OCI-LY7 (cell line): ENCODE measurements around the gene SCFD2. TPM values are rescaled to one million over a fixed set of nuclear protein-coding genes. Genes with fewer than 3 reads are reported as not detected.
"Not testable (repeated sequence)": the region's sequence is repeated elsewhere in the genome, so short reads cannot be mapped to it uniquely, and the experiment has no call there.

ENCODE experiments used
- BruUV-seq: library from RNA; stranded (reverse); fragments of 400-500 nt; replicated peaks from 2 replicates; lab custom pipeline; 2021; lab: Mats Ljungman, UMichigan
- CTCF ChIA-PET: fragments of 300-600 bp; sonication (Branson Sonifier 250); formaldehyde crosslinking; loops from one replicate; lab custom pipeline; 2022; ENCODE audit warnings: antibody characterized with exemption; ENCODE audit not compliant: unreplicated experiment; lab: Charles Lee
- POLR2A ChIA-PET: fragments of 300-600 bp; sonication (Branson Sonifier 250); formaldehyde crosslinking; loops from one replicate; lab custom pipeline; 2022; ENCODE audit warnings: antibody characterized with exemption; lab: Charles Lee
- DNase-seq: peaks from one replicate; pipeline ENCODE4 v3.0.0-alpha.2; 2015; ENCODE audit warnings: low spot score
- H2AFZ ChIP-seq: fragments of 200-600 bp; sonication (generic), shearing (Covaris generic); 2 replicates; pipeline ENCODE4 v1.6.1; 2014; ENCODE audit warnings: mild to moderate bottlenecking, antibody characterized with exemption, low read length, moderate library complexity
- H3K27ac ChIP-seq: fragments of 200-600 bp; sonication (generic); 2 replicates; pipeline ENCODE4 v1.5.1; 2014; ENCODE audit warnings: mixed run types, low read depth, mild to moderate bottlenecking, moderate library complexity, low read length, inconsistent platforms; ENCODE audit not compliant: poor library complexity, severe bottlenecking
- H3K36me3 ChIP-seq: fragments of 200-600 bp; sonication (generic); 2 replicates; pipeline ENCODE4 v1.6.1; 2014; ENCODE audit warnings: mild to moderate bottlenecking, antibody characterized with exemption, low read length, moderate library complexity, mixed read lengths; ENCODE audit not compliant: insufficient read depth
- H3K4me1 ChIP-seq: fragments of 200-600 bp; sonication (generic); 2 replicates; pipeline ENCODE4 v1.5.1; 2014; ENCODE audit warnings: mild to moderate bottlenecking, low read length; ENCODE audit not compliant: insufficient read depth, poor library complexity, severe bottlenecking
- H3K4me2 ChIP-seq: fragments of 200-600 bp; sonication (generic); 2 replicates; pipeline ENCODE4 v1.6.1; 2014; ENCODE audit warnings: mild to moderate bottlenecking, low read length
- H3K4me3 ChIP-seq: fragments of 200-600 bp; sonication (generic); 2 replicates; pipeline ENCODE4 v1.5.1; 2014; ENCODE audit warnings: mild to moderate bottlenecking, low read depth, low read length; ENCODE audit not compliant: poor library complexity, severe bottlenecking
- H3K79me2 ChIP-seq: fragments of 200-600 bp; sonication (generic); 2 replicates; pipeline ENCODE4 v1.6.1; 2016; ENCODE audit warnings: low read depth, mild to moderate bottlenecking, low read length, moderate library complexity, mixed read lengths; ENCODE audit not compliant: insufficient read depth
- H3K9me2 ChIP-seq: fragments of 200-600 bp; sonication (generic); 2 replicates; pipeline ENCODE4 v1.6.1; 2016; ENCODE audit warnings: mild to moderate bottlenecking, low read length, mixed read lengths; ENCODE audit not compliant: insufficient read depth
- H3K9me3 ChIP-seq: fragments of 200-600 bp; sonication (generic); 2 replicates; pipeline ENCODE4 v1.6.1; 2014; ENCODE audit warnings: mild to moderate bottlenecking, mixed run types, low read length, mixed read lengths
- H4K20me1 ChIP-seq: fragments of 200-600 bp; sonication (generic); 2 replicates; pipeline ENCODE4 v1.6.1; 2014; ENCODE audit warnings: mild to moderate bottlenecking, antibody characterized with exemption, low read length, moderate library complexity, mixed read lengths; ENCODE audit not compliant: insufficient read depth
- EZH2phosphoT487 ChIP-seq: fragments of 200-600 bp; sonication (generic); IDR thresholded peaks from 2 replicates; pipeline ENCODE4 v1.6.1; 2018; ENCODE audit warnings: low read depth, borderline replicate concordance, mild to moderate bottlenecking, mixed run types, antibody characterized with exemption, low read length, moderate library complexity, mixed read lengths
- intact Hi-C: fragments of 100-400 bp; cut with micrococcal nuclease; formaldehyde crosslinking; loops from one replicate; pipeline ENCODE4 v1.10.0; 2022; ENCODE audit not compliant: unreplicated experiment
- total RNA-seq, 2 experiments: library from RNA; depleted of rRNA in 1 of 2; stranded (reverse); fragments of >200 nt in 1 of 2; shearing (Covaris generic) in 1 of 2; gene quantifications; 2 replicates each; pipeline ENCODE4 v1.2.3, GENCODE V29; 2014 to 2022
- TF ChIP-seq, protein P1 (sequence below): fragments of 200-600 bp; sonication (generic); conservative IDR thresholded peaks from 2 replicates; pipeline ENCODE4 v1.5.1; 2014; ENCODE audit warnings: mild to moderate bottlenecking, antibody characterized with exemption, low read length, moderate library complexity, mixed read lengths

Gene SCFD2
- total RNA-seq, 2 experiments from 2014 or later = 27.2 to 52.0 TPM

GRCh38 chr4:52836120-52836519 lies 529.7 kb downstream of the SCFD2 start:
- ChIA-PET POLR2A (no interaction called here), CTCF (no interaction called here)
- intact Hi-C loops = no loop called here
- Histone ChIP-seq H3K9me3 (no peaks in the 10 kb centered on the region), H3K4me2 (no peak overlapping the region), H3K4me1 (no peaks in the 10 kb centered on the region), H3K27ac (no peak overlapping the region), H3K9me2 (no peaks in the 10 kb centered on the region), H2AFZ (no peak overlapping the region), H4K20me1 (no peaks in the 10 kb centered on the region), H3K4me3 (no peak overlapping the region), H3K36me3 (no peaks in the 10 kb centered on the region), H3K79me2 (no peaks in the 10 kb centered on the region)
- no peak for DNase-seq
- BruUV-seq = no TSS peak
- TF ChIP-seq, protein P1, sequence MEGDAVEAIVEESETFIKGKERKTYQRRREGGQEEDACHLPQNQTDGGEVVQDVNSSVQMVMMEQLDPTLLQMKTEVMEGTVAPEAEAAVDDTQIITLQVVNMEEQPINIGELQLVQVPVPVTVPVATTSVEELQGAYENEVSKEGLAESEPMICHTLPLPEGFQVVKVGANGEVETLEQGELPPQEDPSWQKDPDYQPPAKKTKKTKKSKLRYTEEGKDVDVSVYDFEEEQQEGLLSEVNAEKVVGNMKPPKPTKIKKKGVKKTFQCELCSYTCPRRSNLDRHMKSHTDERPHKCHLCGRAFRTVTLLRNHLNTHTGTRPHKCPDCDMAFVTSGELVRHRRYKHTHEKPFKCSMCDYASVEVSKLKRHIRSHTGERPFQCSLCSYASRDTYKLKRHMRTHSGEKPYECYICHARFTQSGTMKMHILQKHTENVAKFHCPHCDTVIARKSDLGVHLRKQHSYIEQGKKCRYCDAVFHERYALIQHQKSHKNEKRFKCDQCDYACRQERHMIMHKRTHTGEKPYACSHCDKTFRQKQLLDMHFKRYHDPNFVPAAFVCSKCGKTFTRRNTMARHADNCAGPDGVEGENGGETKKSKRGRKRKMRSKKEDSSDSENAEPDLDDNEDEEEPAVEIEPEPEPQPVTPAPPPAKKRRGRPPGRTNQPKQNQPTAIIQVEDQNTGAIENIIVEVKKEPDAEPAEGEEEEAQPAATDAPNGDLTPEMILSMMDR = no peak
- TF ChIP-seq EZH2phosphoT487 = no peak

DNA sequence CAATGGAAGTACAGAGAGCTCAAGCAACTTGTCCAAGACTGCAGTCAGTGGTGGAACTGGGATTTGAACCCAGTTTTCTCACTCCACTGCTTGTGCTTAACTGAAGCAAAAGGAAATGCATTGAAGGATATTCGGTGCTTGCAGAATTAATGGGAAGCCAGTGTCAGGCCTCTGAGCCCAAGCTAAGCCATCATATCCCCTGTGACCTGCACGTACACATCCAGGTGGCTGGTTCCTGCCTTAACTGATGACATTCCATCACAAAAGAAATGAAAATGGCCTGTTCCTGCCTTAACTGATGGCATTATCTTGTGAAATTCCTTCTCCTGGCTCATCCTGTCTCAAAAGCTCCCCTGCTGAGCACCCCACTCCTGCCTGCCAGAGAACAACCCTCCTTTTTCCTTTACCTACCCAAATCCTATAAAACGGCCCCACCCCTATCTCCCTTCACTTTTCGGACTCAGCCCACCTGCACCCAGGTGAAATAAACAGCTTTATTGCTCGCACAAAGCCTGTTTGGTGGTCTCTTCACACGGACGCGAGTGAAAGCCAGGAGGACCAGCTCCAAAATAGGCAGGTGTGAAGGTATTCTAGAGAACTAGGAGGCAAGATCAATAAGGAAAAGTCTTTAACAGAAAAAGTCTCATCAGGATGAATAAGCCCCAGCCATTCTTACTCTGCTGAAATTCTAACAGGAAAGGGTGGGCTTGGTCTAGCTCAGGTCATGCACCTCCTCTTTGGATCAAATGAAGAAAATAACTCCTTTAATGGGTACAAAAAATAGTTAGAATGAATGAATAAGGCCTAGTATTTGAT lies 531.0 kb downstream of the SCFD2 start:
- H3K4me3 ChIP-seq, H3K4me1 ChIP-seq, DNase-seq, H3K9me2 ChIP-seq, H3K27ac ChIP-seq, CTCF ChIA-PET, H4K20me1 ChIP-seq, intact Hi-C loops, H3K79me2 ChIP-seq, H2AFZ ChIP-seq, BruUV-seq, H3K9me3 ChIP-seq, H3K36me3 ChIP-seq, H3K4me2 ChIP-seq: not testable (repeated sequence)
- POLR2A ChIA-PET = interaction anchor here (0.6 kb wide), 1 partner anchor 108 kb away, joined by 3 read pairs; no protein-coding TSS in a partner anchor

- Histone ChIP-seq H3K27ac (no peak overlapping the region), H3K79me2 (no peaks in the 10 kb centered on the region), H3K9me3 (no peaks in the 10 kb centered on the region), H3K36me3 (no peaks in the 10 kb centered on the region), H3K4me1 (no peaks in the 10 kb centered on the region), H2AFZ (no peak overlapping the region), H3K9me2 (no peaks in the 10 kb centered on the region), H3K4me2 (no peak overlapping the region), H3K4me3 (no peak overlapping the region), H4K20me1 (no peaks in the 10 kb centered on the region)
- ChIA-PET CTCF (no interaction called here), POLR2A (no interaction called here)
- BruUV-seq = no TSS peak
- no peak for TF ChIP-seq EZH2phosphoT487
- TF ChIP-seq, protein P1 = no peak
- no peak for DNase-seq
- intact Hi-C loops = no loop called here
Observed at GRCh38 chr4:52833941-52834525, 531.8 kb downstream of the SCFD2 start.
